MM.1S (cell line): ENCODE results near the gene NHP2.

Experiments
- EZH2 ChIP-seq: fragments of 300-600 bp; sonication (generic); optimal IDR thresholded peaks from 2 replicates; pipeline ENCODE3; 2017; ENCODE audit warnings: low read depth, mild to moderate bottlenecking, antibody characterized with exemption, low read length, mixed read lengths
- EZH2phosphoT487 ChIP-seq: fragments of 300-600 bp; sonication (generic); IDR thresholded peaks from 2 replicates; pipeline ENCODE4 v1.6.1; 2018; ENCODE audit warnings: antibody characterized with exemption, low read length
- TF ChIP-seq, protein P1 (sequence below): fragments of 300-600 bp; sonication (generic); IDR thresholded peaks from 2 replicates; pipeline ENCODE4 v1.5.1; 2016; ENCODE audit warnings: antibody characterized with exemption, low read length, mixed read lengths

DNA sequence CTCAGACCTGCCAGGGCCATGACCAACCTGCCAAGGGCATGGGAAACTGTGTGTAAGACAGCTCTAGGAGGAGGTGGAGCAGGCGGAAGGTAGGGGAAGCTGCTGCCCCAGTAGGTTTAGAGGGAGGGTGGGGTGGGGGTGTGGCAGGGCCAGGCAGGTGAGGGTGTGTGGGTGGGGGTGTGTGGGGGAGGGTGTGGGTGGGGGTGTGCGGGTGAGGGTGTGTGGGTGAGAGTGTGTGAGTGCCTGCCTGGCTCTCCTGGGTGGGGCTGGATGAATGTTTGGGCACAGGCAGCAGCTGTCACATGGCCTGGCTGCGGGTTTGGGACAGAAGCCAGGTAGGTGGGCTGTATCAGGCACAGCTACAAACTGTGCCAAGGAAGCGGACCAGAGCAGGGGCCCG, 49.2 kb downstream of the NHP2 start:
- TF ChIP-seq, protein P1, sequence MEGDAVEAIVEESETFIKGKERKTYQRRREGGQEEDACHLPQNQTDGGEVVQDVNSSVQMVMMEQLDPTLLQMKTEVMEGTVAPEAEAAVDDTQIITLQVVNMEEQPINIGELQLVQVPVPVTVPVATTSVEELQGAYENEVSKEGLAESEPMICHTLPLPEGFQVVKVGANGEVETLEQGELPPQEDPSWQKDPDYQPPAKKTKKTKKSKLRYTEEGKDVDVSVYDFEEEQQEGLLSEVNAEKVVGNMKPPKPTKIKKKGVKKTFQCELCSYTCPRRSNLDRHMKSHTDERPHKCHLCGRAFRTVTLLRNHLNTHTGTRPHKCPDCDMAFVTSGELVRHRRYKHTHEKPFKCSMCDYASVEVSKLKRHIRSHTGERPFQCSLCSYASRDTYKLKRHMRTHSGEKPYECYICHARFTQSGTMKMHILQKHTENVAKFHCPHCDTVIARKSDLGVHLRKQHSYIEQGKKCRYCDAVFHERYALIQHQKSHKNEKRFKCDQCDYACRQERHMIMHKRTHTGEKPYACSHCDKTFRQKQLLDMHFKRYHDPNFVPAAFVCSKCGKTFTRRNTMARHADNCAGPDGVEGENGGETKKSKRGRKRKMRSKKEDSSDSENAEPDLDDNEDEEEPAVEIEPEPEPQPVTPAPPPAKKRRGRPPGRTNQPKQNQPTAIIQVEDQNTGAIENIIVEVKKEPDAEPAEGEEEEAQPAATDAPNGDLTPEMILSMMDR, result no peak
- no peak for TF ChIP-seq EZH2
- TF ChIP-seq EZH2phosphoT487, result no peak
